HG03045 (cell line): ENCODE data around the gene KCNMA1.

Experiments used
- ATAC-seq: cut with Tn5 transposase; IDR thresholded peaks from one replicate; pipeline ENCODE4 v1.9.1; 2021; ENCODE audit warnings: mild to moderate bottlenecking, moderate library complexity; ENCODE audit not compliant: unreplicated experiment

KCNMA1 gene

GRCh38 chr10:77259171-77259874 lies 378.3 kb downstream of the KCNMA1 start:
- no peak for ATAC-seq

- no peak for ATAC-seq
Measured at GRCh38 chr10:77256346-77256745, 381.3 kb downstream of the KCNMA1 start.

GRCh38 chr10:77253556-77254064 lies 384.0 kb downstream of the KCNMA1 start:
- ATAC-seq: no peak

GRCh38 chr10:77253147-77253545 lies 384.5 kb downstream of the KCNMA1 start:
- no peak for ATAC-seq

GRCh38 chr10:77252380-77253146 lies 385.0 kb downstream of the KCNMA1 start:
- ATAC-seq: no peak

GRCh38 chr10:77251297-77252013 lies 386.2 kb downstream of the KCNMA1 start:
- no peak for ATAC-seq

GRCh38 chr10:77249901-77250459 lies 387.6 kb downstream of the KCNMA1 start:
- no peak for ATAC-seq

GRCh38 chr10:77248104-77248790 lies 389.4 kb downstream of the KCNMA1 start:
- ATAC-seq: no peak

- ATAC-seq: no peak
Measured at GRCh38 chr10:77247031-77247990, 390.3 kb downstream of the KCNMA1 start.

- no peak for ATAC-seq
Measured at GRCh38 chr10:77245953-77246352, 391.7 kb downstream of the KCNMA1 start.

- ATAC-seq: no peak
Measured at GRCh38 chr10:77244746-77245145, 392.9 kb downstream of the KCNMA1 start.

- no peak for ATAC-seq
Measured at GRCh38 chr10:77244286-77244685, 393.3 kb downstream of the KCNMA1 start.

- no peak for ATAC-seq
Measured at GRCh38 chr10:77241350-77241725, 396.3 kb downstream of the KCNMA1 start.

GRCh38 chr10:77240706-77241349 lies 396.8 kb downstream of the KCNMA1 start:
- no peak for ATAC-seq

GRCh38 chr10:77240041-77240652 lies 397.5 kb downstream of the KCNMA1 start:
- ATAC-seq: no peak

GRCh38 chr10:77237120-77237519 lies 400.5 kb downstream of the KCNMA1 start:
- ATAC-seq: no peak

- ATAC-seq: no peak
Measured at GRCh38 chr10:77236700-77237099, 400.9 kb downstream of the KCNMA1 start.

- no peak for ATAC-seq
Measured at GRCh38 chr10:77236029-77236428, 401.6 kb downstream of the KCNMA1 start.

GRCh38 chr10:77234599-77234998 lies 403.0 kb downstream of the KCNMA1 start:
- ATAC-seq: no peak
